OCI-LY1 (cell line): Measurements from ENCODE around the gene FADS6.

Experiments
- EZH2 ChIP-seq: fragments of 200-600 bp; sonication (generic), shearing (Covaris generic); IDR thresholded peaks from 2 replicates; pipeline ENCODE4 v1.8.0; 2017; ENCODE audit warnings: borderline replicate concordance, mixed run types, mild to moderate bottlenecking, antibody characterized with exemption, low read length, moderate library complexity, mixed read lengths
- TF ChIP-seq, protein P1 (sequence below): fragments of 200-600 bp; sonication (generic), shearing (Covaris generic); IDR thresholded peaks from 2 replicates; pipeline ENCODE4 v1.5.1; 2017; ENCODE audit warnings: mild to moderate bottlenecking, antibody characterized with exemption, low read length, moderate library complexity, mixed read lengths

- TF ChIP-seq, protein P1, sequence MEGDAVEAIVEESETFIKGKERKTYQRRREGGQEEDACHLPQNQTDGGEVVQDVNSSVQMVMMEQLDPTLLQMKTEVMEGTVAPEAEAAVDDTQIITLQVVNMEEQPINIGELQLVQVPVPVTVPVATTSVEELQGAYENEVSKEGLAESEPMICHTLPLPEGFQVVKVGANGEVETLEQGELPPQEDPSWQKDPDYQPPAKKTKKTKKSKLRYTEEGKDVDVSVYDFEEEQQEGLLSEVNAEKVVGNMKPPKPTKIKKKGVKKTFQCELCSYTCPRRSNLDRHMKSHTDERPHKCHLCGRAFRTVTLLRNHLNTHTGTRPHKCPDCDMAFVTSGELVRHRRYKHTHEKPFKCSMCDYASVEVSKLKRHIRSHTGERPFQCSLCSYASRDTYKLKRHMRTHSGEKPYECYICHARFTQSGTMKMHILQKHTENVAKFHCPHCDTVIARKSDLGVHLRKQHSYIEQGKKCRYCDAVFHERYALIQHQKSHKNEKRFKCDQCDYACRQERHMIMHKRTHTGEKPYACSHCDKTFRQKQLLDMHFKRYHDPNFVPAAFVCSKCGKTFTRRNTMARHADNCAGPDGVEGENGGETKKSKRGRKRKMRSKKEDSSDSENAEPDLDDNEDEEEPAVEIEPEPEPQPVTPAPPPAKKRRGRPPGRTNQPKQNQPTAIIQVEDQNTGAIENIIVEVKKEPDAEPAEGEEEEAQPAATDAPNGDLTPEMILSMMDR = no peak
- no peak for TF ChIP-seq EZH2
Measured at GRCh38 chr17:74873874-74874614, 19.4 kb downstream of the FADS6 start.
